ENCODE measurements around the gene SYNGR2.

The SYNGR2 gene, protein sequence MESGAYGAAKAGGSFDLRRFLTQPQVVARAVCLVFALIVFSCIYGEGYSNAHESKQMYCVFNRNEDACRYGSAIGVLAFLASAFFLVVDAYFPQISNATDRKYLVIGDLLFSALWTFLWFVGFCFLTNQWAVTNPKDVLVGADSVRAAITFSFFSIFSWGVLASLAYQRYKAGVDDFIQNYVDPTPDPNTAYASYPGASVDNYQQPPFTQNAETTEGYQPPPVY

DNA sequence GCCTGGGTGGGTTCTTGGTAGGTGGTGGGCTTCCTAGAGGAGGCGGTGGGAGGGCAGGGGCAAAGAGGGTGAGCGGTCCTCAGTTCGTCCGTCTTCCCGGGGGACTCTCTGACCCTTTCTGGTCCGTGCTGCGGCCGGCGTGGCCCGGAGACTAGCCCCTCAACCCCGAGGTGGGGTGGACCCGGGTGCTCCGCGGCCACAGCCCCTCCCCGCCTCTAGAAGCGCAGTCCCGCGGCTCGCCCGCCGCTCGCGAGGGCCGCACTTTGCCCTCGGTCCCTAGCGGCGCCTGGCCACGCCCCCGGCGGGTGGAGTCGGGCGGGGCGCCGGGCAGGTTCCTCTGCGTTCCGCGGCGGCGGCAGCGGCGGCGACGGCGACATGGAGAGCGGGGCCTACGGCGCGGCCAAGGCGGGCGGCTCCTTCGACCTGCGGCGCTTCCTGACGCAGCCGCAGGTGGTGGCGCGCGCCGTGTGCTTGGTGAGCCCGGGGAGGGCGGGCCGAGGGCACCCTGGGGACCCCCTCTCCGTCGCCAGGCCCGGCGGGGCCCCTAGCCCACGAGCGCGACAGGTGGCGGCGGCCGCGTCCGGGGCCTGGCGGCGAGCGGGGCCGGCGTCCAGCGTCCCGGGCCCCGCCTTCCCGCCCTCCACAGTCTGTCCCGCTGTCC lies at the start of gene SYNGR2:
Gene SYNGR2 (plus strand): TSS at position 340 of the 661 bp plus-strand sequence. CDS start 36 bp downstream, at position 376.
- peak; percentile 69 for DNase-seq

DNA sequence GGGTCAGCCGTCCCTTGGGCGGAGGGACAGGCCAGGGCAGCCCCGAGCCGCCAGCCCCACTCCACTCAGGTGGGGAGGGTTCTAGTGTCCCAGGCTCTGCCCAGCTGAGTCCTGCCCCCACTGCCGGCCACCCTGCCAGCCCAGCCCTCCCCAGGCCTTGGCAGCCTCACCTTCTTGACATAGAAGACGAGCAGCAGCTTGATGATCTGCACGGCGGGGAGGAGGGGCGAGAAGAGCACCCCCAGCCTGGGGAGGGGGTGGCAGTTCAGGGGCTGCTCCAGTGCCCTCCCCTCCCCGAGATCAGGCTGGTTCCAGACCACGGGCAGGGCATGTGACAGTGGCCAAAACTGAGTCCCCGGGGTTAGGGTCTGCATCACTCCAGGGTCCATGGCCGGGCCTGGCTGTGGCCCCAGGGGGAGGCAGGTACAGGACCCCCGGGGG lies 49.6 kb upstream of the SYNGR2 start:
- no peak for DNase-seq

DNA sequence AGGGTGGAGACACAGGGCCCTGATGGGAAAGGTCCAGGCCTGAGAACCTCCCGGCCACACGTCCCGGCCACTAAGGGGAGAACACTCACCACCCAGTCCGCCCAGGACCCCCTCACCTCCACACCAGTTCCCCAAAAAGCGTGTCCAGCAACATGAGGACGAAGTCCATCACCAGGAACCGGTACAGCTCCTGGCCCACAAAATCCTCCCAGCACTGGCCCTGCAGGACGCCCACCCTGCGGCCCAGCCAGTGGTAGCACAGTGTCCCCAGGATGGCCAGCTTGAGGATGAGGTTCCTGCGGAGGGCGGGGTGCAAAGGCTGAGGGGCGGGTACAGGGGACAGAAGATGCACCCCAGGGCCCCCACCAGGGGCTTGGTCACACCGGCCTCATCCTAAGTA lies 47.8 kb upstream of the SYNGR2 start:
- DNase-seq: no peak

DNA sequence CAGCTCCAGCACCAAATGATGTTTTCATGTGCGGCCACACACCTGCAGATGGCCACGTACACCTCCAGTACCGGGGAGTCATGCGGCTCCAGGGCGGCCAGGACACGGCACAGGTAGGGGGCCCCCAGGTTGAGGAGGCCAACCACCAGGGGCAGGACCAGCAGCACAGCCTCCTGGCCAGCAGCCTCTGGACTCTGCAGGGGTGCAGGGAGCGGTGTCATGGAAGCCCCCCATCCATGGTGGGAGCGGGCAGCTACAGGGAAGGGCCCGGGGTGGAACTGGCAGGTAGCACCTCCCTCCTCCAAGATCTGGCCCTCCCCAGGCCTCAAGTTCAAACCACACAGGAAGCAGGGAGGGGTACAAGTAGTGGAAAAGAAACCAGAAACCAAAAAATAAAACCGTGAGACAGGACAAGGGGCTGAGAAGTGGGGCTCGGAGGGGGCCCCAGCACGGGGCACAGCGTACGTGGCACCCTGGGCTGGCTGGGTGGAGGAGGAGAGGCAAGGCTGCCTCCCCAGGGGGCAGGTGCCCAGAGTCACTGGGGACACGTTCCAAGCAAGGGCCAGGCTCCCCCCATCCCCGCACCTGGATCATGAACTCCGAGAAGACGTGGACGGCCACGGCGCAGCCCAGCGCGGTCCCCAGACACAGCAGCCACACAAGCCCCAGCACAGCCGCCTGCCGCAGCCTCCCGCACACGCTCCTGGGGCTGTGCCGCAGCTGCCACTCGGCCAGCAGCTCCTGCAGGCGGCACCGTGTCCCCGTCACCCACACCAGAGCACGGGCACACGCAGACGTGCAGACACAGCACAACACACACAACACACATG lies 47.2 kb upstream of the SYNGR2 start:
- no peak for DNase-seq

DNA sequence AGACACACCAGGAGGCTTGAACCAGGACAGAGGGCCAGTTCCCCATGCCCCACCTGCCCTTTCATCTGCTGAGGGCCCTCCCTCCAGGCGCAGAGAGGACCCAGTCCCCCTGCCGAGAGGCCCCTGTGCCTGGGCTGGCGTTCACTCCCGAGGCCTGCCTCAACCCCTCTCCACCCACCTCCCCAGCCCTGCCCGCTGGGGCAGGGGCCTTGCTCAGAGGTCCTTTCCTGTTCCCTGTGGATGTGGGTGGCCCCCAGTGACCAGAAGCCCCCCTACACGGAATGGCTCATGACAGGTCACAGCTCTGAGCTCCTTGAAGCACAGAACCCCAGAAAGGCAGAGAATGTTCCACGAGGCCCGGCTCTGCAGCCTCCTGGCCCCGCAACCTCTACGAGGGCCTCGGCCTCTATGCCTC lies 46.6 kb upstream of the SYNGR2 start:
- DNase-seq: no peak

DNA sequence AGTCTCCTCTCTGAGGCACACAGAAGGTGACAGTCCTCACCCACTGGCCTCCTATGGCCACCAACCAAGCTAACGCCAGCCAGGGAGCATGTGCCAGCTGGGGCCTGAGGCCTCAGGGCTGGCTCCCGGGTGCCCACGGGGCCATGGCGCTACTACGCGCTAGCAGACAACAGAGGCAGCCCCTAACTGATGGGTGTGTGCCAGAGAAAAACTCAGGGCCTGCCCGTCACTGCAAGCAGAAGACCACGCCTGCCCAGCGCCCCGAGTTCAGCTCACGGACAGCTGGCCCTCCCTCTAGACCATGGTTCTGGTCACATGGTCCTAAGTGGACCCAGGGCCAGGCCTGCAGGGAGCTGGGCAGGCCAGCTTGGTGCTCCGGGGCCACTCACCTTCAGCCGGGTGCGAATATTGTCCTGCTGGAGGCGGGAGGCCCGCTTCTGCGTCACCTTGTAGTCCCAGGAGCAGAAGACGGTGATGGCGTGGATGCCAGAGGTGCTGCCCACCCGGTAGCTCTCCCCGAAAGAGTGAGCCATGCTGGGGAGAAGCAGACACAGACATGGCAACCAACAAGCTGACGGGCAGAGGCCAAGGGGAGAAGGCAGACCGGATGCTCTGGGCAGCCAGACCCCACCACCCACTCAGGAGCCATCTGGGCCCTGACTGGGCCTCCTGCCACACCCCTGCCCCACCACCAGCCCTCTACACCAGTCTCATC lies 46.0 kb upstream of the SYNGR2 start:
- no peak for DNase-seq

DNA sequence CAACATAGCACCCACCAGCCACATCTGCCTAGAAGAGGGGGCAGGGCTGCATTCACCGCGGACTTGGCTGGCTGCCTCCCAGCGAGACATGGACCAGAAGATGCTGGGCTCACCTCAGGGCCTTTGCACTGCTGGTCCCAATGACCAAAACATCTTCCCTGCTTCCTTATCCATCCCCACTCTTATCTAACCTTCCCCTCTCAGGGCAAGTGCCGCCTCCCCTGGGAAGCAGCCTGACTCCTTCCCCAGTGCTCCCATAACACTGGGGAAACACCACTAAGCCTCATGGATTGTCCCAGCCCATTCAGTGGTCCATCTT lies 45.5 kb upstream of the SYNGR2 start:
- DNase-seq: no peak

DNA sequence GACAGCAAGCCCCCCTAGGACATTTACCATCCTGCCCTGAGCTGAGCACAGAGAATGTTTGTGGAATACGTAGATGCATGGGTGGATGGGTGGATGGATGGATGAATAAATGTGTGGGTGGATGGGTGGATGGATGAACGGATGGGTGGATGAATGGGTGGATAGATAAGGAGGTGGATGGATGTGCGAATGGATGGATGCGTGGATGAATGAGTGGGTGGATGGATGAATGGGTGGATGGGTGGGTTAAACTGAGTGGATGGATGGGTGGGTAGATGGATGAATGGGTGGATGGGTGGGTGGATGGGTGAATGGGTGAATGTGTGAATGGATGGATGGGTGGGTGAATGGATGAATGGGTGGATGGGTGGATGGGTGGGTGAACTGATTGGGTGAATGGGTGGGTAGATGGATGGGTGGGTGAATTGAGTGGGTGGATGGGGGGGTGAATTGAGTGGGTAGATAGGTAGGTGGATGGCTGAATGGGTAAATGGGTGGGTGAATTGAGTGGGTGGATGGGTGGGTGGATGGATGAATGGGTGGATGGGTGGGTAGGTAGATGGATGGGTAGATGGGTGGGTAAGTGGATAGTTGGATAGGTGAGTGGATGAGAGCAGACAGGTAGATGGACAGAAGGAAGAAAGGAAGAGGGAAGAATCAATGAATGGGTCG lies 45.0 kb upstream of the SYNGR2 start:
- no peak for DNase-seq

DNA sequence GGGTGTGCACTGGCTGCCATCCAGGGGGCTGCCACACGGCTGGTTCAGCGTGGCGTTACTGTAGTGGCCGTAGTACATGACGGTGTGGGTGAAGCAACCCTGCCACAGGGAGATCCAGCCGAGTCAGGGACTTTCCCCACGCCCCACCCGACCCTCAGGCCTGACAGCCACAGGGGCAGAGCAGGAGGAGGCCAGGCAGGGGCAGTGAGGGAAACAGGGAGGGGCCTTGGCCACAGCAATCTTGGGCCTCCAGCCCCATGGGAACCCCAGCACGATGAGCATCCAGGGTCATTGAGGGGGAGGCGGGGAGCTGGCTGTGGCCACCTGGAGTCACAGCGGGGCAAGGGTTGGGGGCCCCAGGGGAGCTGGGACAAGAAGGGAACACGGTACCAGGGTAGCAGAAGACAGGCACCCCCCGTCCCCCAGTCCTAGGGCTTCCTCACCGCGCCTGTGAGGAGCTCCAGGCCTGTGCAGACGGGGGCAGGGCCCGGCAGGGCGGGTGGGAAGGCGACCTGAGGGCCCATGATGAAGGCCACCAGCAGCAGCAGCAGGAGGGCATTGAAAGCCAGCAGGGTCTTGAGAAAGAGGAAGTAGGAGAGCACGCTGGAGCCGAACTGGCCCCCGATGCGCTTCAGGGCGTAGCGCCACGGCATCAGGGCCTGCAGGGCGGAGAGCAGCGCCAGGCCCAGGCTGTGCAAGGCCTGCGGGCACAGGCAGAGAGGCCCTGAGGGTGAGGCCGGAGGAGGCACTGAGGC lies 44.1 kb upstream of the SYNGR2 start:
- no peak for DNase-seq

DNA sequence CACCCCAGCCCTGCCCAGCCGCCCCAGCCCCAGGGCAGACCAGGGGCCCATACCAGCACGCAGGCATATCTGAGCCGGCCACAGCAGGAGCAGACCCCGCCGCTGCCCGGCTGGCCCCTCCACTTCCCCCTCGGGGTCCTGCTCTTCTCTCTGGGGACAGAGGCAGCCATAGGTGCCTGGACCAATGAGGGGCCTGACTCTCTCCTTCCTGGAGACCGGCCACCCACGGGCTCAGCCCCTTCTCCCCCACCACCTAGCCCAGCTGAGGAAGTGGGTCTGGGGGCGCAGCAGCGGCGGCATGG lies 43.6 kb upstream of the SYNGR2 start:
- no peak for DNase-seq

DNA sequence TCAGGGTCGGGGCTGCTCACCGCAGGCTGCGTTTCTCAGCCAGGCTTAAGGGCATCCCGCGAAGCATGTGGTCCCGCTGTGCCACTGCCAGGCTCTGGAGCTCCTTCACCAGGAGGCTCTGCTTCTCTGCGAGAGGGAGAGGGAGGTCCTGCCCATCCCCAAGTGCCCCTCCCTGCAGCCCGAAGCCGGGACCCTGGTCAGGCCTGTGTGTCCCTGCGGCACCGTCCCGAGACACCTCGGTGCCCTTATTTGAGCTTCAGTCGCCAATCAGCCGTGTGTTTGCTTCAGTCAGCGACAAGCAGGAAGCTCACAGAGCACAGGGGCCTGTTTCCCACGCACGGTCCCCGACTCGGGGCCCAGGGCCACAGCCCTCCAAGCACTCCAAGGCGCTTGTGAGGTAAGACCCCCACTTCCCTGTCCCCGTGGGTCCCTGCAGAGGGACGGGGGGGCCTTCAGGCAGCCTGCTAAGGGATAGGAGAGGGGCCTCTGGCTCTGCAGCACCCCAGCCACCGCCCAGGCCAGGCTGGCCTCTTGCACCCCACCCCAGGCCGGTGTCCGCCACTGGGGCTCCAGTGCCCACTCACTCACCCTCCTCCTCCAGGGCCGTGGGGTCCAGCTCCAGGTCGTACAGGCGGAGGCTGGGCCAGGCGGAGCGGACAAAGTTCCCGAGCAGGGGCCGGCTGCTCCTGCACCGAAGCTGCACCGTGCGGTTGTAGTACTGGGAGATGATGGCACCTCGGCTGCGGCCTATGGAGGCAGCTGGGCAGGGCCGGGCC lies 43.1 kb upstream of the SYNGR2 start:
- no peak for DNase-seq

DNA sequence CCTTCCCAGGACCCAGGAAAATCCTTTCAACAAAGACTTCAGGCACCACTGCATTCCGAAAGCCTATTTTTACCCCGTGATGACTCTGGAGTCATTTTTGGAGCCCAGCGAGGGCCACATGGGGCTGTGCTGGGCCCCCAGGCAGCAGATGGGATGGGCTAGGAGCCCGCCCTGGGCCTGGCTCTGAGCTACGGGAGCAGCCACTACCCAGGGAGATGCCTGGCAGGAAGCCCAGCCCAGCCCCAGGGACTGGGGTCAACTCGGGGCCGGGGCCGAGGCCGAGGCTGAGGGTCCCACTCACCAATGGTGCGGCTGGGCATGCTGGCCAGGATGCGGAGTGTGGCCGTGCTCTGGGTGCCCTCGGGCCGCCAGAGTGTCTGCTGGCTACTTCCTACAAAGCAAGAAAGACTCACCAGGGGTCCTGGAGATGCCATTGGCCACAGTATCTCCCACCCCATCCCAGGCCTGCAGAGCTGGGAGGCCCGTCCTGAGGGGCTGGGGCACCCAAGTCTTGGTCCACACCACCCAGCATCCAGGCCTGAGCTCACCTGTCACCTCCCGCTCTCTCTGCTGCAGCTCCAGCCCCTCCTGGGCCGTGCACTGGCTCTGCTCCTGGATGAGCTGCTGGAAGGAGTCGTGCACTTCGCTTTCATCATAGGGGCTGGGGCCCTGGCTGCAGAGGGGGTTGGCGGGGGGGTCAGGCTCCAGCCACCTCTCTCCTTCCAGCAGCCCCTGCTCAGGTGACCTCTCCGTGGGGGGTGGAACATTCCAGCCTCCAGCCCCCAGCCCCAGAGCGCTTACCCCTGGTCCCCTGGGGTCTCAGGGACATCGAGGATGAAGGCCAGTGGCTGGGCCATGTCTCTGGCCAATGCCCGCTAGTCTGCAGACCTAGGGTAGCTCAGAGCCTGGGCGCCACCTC lies 42.1 kb upstream of the SYNGR2 start:
- no peak for DNase-seq

DNA sequence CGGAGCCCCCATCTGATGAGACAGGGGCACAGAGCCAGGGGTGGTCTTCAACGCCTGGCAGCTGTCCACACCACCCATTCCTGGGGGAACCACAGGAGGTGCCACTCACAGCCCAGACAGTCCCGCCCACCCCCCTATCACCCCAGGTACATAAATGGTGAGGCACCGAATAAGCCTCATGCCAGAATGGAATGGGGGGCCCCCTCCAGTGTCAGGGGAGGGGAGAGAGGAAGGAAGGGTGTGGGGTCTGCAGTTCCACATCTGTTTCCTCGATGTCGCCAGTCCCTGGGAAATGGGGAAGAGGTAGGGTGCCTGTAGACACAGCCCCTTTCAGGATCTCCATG lies 41.5 kb upstream of the SYNGR2 start:
- DNase-seq: no peak

DNA sequence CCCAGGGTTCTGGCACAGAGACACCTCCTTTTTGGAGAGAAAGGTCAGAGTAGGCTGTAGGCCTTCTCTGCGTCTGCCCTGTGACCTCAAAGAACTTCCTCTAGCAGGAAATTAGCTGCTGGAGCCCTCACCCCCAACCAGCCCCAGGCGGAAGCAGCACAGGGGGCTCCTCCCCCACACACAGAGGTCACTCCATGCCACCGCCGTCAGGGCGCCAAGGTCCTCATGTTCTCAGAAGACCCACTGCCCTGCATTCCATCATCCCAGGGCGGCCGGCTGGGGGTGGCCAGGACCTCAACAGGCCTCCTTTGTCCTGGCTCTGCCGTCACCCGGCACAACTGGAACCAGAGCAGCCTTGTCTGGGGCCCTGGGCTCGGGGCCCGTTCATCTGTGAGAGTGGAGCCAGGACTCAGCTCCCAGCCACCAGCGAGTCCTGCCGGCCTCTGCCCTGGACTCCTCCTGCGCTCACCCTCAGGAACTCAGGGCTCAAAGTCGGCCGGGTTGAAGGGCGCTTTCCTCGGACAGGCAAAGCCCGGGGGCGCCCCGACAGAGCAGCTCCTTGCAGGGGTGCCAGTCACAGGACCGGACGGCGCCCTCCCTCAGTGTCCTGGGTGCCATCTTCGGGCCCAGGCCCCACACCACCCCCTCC lies 41.0 kb upstream of the SYNGR2 start:
- no peak for DNase-seq

DNA sequence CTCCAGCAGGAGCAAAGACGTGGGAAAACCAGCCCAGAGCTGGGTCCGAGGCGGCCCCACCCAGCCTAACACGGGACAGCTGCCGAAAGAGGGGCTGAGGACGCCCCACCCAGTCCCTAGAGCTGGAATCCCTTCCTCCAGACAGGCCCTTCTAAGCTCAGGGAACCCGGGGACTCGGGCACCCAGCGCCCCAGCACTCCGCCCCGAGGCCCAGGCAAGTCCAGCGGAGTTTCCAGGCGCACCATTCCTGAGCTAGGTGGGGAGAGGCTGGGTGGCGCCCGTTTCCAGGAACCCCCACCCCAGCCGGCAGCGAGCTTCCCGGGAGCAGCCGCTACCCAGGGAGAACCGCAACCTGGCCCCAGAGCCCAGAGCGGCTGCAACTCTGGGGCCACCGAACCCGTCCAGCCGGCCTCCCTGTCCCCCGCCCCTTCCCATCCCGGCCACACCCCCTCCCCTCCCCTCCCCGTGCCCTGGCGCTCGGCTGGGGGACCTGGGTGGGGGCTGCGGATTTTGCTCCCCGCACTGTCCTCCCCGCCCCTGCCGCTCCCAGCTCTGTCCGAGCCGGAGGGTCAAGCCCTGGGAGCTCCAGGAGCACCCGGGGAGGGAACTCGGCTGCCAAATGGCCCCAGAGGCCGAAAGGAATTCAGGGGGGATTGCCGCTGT lies 40.4 kb upstream of the SYNGR2 start:
- DNase-seq: no peak

DNA sequence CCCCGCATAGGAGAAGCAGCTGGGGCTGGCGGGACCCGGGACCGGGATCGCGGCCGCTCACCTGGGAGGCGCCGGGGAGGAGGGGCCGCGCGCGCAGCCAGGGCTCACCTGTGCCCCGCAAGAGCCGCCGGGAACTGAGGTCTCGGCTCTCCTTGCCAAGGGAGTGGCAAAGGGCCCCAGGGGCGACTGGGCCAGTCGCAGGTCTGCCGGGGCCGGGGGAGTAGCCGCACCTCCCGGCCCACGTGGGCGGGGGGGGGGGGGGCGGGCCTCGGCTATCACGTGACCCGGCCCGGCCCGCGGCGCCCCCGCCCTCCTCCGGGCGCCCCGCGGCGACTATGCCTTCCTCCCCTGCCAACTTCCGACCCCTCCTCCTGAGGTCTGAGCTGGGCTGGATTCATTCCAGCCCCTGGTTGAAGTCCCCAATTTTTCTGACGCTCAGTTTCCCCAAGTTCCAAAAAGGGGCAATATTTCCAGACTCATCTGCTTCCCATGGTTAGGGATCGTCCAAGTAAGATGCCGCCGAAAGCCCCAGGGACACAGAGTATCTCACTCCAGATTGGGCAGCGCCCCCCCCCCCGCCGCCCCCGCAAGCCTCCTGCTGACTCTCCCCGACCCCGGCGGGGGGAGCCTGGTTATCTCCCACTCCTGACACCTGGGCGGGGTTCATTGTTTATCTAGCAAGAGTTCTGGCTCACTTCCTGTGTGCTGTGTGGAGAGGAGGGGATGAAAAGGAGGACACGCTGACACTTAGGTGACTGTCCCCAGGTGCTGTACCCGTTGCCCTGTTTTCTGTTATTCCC lies 39.6 kb upstream of the SYNGR2 start, which contains the start of gene TMC6:
Gene TMC6 (minus strand): TSS at position 205 of the 800 bp plus-strand sequence. CDS start 1,923 bp downstream, outside the sequence.
- peak; percentile 45 for DNase-seq

DNA sequence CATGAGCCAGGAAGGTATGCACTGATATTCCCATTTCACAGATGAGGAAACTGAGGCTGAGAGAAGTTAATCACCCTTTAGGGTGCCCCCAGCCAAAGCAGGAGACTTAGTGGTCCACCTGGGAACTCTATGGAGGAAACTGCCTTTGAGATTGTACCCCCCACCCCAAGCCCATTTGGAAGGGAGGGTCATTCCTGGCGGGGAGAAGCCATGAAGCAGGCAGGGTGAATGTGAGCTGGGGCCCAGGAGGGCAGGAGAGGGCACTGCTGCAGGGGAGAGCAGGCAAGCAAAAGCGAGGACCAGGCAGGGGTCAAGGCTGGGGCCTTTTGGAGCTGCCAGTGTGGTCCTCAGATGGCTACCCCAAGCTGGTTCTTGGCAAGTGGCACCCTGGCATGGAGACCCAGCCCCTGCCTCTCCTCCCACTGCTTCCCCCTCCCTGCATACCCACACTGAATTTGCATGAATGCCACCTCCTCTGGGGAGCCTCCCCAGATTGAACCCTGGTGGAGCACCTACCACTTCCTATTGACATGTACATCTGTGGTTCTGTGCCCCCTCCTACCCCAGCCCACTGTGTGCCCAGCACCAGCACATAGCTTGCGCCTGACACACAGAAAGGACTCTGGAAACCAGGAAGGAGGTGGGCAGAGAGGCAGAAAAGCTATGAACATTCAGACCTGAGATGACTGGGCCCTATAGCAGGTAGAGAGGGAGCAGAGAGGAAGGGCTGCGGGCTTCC lies 38.9 kb upstream of the SYNGR2 start:
- no peak for DNase-seq

DNA sequence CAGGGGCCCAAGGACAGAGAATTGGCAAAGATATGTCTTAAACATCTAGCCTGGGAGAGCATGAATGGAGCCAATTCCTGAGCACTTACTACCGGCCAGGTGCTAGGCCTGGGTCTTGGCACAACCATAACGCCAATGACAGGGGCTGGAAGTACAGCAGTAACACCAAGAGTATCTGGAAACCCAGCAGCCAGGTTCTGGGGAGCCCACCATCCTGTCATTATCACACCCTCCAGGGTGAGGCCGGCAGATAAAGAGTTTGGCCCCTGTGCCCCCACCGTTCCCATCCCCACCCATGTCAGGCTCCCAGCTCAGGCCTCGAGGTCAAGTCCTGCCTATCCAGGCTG lies 38.3 kb upstream of the SYNGR2 start:
- no peak for DNase-seq

All from T1000 (cell line).